Measurements from ENCODE around the gene PRKCB.
"Not testable (repeated sequence)": the region's sequence is repeated elsewhere in the genome, so short reads cannot be mapped to it uniquely, and the experiment has no call there.

Gene PRKCB

DNA sequence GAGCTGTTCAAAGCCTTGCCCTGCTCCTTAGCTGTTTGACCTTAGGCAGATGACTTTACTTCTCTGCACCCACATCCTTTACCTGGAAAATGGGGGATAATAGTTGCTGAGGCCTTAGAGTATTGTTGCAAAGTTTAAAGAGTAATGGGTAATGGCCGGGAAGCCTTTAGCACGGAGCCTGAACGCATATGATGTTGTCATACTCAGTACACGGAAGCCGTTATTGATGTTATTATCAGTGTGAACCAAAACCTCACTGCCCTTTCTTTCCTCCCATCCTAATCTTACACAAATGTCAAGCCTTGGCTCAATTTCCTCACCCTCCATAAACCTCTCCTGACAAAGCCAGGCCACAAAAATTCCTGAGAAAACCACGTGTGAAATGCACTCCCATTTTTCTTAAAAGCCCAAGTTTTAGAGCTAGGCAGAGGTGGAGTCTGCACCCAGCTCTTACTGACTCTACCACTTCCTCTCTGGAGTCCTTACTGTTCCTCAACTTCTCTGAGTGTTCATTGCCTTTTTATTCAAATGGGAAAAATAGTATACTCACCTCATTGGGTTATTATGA is 353.1 kb downstream of the PRKCB start:
- peak in 1 of 5 experiments; percentile 44 for DNase-seq

DNA sequence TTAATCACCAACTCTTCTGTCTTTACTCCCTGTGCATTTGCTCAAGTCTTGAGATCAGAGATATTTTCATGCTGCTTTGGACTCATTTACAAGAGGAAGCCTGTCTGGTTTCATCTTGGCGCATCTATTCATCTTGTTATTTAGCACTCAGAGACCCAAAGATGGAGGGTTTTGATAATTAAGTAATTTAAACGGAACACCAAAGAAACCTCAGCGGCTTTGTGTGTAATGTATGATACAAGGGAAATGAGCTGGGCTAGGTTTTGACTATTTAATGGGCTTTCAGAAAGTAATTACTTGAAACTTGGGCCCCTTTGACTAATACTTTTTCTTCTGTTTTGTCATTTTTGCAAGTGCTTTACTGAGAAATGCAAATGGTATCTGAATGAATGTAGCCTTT is 354.2 kb downstream of the PRKCB start:
- peak in 1 of 5 experiments; percentile 83 for DNase-seq

DNA sequence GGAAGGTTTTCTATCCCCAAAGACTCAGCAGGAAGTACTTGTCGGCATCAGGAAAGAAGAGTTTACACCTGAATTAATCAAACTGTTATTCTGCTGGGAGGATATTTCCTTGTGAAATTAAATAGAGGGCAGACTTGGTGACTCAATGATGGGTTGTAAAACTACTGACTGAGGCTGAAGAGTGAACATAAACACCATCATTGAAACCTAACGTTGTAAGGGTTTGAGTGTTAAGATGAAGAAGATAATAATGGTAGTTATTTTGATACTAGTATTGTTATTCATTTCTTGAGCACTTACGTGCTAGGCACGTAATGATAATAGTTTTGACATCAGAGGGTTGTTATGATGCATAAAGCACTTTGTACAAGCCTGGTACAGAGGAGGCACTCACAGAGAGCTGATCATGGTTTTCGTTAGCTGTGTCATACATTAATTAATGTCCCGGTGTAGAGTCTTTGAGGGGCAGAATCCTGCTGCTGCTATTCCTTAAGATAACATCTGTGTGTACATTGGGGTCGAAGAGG is 356.2 kb downstream of the PRKCB start:
- DNase-seq = peak in 1 of 5 experiments; percentile 56

DNA sequence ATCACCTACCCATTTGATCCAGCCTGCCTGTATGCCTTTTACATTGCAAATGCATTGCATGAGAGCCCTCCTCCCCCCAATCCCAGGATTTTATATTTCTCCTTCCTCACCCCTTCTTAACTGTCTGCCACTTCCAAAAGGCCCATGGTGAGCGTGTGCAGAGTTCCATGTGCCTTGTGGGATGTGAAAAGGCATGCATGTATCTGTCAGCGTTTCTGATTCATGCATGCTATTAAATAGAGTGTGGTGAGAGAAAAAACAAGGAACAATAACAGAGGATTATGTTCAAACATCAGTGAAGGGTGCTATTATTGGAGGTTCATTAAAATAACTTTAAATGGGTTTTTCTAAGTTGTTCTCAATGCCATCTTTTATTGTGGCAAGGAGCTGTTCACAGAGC is 359.4 kb downstream of the PRKCB start:
- DNase-seq = no peak

DNA sequence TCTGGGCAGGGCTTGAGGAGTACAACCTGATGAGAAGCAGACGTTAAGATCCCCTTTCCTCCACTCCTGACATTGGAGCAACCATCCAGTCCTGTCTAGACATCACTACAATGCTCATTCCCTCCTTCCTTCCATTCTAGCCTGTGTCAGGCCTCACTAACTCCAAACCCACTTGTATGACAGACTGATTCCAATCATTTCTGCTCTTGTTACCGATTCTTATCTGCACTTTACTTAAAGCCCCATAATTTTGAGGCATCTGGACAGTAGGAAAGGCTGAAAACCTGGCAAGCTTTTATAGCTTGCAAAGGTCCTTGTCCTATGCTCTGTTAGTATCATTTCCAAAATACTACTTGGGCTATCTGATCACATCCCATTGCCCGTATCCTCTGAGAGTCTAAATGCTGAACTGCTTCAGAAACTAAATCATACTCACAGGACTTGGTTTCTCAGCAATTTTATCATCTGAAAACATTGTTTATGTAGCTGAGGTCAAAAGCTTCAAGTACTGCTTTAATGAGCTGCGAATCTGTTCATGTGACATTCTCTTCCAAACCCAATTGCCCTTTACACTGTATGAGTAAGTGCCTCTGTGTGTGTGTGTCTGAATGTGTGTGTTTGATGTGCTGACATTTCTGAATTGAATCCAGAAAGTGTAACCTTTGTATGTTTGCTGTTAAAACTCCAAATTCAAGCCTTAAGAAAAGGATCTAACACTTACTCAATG is 363.2 kb downstream of the PRKCB start:
- DNase-seq = no peak

DNA sequence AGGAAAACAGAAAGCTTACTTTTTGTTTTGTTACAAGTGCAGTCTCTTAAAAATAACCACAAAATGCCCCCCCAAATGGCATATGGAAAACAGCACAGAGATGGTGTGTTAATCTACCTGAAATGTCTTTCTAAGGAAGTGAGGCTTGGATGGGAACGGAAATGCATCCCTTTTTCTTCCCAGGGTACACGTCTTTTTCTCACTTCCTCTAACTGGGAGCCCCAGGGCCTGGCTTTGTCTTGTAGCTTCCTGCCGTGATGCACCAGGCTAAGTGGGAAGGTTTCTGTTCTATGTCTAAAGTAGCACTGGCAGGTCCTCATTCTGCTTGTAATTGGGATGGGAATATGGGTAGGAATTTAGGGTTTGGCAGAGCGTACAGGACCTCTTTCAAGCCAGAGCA is 367.9 kb downstream of the PRKCB start:
- no peak for DNase-seq

DNA sequence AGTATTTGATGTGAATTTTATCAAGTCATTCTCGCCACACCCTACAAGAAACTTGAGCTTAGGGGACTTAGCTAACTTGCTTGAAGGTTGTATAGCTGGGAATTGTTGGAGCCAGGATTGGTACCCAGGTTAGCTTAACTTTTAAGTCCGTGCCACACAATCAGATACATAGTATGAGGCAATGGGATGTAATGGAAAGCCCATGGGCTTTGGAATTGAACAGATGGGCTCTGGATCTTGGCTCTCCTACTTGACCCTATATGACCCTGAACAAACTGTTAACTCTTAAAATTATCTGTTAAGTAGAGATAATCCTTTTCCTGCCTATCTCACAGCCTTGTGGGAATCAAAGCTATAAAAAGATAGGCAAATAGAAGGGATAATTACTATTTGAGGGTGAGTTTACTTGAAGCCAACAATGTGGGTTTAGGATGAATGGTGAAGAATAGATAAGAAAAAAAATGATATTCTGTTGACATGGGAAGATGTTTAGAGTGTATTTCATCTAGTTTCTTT is 368.4 kb downstream of the PRKCB start:
- DNase-seq = no peak

DNA sequence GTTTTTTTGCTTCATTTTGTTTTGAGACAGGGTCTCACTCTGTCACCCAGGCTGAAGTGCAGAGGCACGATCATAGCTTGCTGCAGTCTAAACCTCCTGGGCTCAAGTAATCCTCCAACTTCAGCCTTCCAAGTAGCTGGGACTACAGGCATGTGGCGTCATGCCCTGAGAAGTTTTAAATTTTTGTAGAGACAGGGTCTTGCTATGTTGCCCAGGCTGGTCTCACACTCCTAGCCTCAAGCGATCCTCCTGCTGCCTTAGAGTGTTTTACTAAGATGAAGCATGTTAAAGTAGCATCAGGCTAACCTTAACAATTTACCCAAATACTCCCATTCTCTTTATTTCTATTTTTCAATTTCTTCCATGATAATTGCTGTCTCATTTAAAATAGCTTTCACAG is 371.1 kb downstream of the PRKCB start:
- DNase-seq = no peak

DNA sequence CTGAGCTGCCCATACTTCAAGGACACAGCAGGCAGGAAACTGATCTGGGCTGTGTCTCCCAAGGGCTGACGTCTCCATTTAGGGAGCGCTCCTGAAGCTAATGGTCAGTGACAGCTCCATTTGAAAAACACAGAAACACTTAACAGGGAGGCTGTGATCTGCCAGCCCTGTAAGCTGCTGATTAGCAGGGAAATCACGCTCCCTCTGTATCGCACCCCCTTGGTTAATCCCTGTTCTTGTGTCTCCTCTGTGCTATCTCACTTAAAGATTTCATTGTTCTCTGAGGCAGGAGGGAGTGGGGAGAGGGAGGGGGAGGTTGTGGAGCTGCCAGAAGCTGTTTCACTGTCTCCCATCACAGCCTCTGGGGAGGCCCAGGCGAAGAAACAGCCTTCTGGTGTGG is 372.9 kb downstream of the PRKCB start:
- DNase-seq = no peak

DNA sequence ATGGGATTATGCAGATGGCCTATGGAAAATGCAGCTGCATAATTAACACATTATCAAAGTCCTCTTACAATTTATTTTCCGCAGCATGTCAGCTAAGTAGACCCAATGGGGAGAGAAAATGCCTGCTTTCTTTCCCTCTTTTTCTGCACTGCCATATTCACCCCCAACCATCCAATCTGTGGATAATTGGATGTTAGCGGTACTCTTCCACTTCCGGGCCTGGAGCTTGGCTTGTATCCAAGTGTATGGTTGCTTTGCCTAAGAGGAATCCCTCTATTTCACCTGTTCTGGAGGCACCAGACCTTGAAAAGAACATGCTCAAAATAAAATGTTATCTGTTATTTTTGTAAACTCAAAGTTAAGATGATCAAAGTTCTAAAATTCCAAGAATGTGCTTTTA is 379.2 kb downstream of the PRKCB start:
- DNase-seq = no peak

DNA sequence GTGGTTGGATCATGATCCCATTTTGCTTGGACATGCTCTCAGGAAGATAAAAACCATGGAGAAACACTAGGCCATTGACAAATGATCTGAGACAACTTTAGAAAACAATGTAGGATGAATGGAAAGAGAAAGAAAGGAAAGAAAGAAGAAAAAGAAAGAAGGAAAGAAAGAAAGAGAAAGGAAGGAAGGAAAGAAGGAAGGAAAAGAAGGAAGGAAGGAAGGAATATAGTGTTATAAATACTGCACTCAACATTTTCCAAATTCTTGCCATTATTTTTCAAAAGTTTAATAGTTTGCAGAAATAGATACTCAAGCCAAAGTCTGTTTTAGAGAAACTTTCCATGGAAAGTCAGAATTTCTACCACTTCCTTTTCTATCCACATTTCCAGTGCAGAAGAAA is 381.2 kb downstream of the PRKCB start:
- no peak for DNase-seq

DNA sequence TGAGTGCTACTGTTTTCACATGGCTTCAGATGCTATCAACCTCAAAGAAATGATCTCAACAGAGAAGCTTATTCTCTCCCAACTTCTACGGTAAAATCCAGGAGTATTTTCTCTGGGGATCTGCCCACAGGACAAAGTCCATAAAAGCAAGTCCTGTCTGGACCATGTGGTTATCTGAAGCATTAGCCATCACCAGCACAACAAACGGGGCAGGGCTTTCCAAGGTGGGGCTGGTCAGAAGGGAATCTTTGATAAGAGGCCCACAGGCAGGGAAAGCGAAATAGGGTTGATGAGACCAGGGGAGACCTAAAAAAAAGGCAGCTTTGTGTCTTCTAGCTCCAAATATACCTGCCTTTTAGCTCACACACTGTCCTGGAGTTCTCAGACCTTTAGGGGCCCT is 381.7 kb downstream of the PRKCB start:
- no peak for DNase-seq

DNA sequence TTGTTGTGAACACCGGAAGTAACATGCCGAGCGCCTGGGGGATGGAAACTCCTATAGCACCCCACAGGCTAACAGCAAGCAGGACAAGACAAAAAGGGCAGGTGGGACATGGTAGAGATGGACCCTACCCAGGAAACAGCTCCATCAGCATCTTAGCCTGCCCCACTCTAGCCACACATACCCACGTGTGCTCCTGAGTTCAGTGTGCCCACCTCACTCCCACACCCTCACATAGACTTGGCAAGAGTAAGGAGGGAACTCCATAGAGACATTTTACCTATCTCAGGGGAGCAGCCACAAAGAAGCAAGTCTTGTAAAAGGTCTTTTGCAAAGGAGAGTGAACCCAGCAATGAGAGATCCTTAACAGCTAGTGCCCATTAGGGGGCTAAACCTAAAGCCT is 382.5 kb downstream of the PRKCB start:
- no peak for DNase-seq

DNA sequence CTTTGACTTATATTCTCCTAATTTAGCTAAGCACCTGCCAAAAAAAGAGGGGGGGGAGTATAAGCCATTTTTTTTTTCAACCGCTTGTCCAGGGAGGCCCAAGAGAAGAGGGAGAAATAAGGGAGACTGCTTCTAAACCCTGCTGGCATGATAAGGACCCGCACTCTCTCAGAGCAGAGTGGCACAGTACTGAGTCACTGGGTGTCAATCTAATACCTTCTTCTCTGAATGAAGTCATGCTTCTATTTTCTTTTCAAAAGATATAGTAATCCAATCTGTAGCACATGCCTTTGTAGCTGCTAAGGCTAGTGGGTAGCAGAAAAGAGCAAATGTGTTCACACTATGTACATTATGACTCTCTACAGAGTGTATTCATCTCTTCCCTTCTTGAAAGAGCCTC is 385.4 kb downstream of the PRKCB start:
- DNase-seq = no peak

DNA sequence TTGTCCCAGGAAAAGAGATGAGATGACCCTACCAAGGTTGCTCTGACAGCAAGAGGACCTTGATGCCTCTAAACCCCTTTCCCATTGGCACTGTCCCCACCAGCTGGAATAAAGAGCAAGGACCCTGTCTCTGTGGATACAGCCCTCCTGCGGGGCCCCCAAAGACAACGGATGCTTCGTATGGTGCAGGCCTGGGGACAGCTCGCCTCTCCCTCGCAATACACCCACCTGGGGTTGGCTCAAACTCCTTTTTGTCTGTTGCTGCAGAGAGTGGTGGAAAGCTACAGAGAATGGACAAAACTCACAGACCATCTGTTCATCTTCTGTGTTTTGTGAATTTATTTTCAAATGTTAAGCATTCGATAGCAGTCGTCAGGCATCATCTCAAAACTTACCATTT is 392.7 kb downstream of the PRKCB start:
- no peak for DNase-seq

DNA sequence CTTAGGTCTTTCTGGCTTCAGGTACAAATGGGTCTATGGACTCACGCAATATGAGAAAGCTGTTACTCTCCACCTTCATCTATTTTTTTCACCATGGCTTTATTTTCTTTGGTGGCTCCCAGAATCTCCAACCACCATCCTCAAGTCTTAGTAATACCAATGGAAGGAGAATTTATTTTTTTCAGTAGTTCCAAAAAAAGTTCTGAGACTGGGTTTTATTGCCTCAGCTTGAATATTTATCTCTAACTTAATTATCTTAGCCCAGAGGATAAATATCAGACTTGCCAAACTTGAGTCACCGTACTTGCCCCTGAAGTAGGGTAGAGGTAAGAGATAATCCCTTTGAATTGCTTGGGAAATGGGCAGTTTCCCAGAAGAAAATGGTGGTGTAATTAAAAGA is 397.2 kb downstream of the PRKCB start:
- no peak for DNase-seq

DNA sequence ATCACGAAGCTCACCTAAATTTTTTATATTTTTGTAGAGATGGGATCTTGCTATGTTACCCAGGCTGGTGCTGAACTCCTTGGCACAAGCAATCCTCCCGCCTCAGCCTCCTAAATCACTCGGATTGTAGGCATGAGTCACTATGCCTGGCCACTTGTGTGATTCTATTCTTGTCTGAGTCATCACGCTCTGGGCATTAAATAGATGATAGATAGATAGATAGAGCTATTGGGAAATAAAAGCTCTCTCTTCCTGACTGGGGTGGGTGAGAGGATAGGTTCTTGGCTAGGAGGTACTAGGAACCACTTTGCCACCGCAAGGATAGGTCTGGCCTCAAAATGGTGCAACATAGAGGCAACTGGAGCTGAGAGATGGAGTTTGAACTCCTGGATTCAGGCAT is 399.0 kb downstream of the PRKCB start:
- DNase-seq = no peak

DNA sequence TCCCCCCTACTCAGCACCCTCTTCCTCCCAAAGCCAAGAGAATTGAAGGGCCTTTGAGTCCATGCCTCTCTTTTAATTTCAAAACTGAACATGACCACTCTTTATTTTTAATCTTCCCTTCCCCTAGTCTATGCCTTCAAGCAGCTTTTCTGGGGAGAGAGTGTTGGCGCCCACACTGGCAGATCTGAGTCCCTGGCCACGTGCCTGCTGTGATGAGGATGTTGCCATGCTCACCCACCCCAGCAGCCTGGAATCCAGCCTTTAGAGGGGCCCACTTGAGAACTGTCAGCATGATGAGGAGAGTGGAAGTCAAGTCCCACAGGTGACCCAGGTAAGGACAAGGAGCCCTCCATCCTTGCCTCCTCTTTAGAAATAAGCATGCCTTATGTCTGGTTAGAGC is 400.0 kb downstream of the PRKCB start:
- DNase-seq = no peak

DNA sequence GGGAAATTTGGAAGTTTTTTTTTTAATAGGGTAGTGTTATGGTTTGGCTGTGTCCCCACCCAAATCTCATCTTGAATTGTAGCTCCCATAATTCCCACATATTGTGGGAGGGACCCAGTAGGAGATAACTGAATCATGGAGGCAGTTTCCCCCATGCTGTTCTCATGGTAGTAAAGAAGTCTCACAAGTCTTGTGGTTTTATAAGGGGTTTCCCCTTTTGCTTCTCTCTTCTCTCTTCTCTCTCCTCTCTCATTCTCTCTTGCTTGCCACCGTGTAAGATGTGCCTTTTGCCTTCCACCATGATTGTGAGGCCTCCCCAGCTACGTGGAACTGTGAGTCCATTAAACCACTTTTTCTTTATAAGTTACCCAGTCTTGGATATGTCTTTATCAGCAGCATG is 403.1 kb downstream of the PRKCB start:
- DNase-seq = not testable (repeated sequence)

DNA sequence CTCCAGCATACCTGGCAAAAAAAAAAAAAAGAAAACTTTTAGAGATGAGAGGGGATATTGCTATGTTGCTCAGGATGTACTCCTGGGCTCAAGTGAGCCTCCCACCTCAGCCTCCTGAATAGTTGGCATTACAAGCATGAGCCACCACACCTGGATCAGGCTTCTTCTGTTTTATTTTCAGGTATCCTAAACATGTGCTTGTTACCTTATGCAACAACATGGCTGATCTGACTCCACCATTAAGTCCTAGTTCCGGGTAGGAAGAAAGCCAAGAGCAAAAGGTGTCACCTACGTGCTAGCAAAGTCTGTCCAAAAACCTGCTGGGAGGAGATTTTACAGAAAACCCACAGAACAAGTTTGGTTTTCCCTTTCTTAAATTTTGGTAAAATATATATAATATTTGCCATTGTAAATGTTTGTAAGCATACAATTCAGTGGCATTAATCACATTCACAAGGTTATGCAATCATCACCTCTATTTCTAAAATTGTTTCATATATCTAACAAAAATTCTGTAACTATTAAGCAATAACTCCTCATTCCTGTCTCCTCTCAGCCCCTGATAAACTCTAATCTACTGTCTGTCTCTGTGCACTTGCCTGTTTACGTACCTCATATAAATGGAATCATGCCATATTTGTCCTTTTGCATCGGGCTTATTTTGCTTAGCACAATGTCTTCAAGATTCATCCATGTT is 411.3 kb downstream of the PRKCB start:
- DNase-seq = no peak

DNA sequence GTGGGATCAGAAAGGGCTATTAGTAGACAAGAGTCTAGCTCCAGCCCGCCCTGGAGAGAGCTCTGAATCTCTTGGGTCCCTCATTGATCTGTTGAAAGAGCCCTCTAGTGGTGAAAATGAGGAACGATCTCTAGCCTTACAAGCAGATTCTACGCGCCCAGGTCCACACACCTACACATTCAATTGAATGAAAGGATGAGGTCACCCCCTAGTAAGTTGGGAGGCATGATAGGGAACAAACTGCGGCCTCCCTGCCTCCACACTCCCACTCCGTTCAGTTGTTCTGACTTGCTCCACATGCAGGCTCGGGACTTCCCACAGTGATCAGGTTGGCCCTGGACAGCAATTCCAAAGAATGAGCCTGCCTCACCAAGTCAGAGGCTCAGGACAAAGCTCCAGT is 417.4 kb downstream of the PRKCB start:
- DNase-seq = peak in 3 of 5 experiments; percentile 4 to 63 (median 9)

DNA sequence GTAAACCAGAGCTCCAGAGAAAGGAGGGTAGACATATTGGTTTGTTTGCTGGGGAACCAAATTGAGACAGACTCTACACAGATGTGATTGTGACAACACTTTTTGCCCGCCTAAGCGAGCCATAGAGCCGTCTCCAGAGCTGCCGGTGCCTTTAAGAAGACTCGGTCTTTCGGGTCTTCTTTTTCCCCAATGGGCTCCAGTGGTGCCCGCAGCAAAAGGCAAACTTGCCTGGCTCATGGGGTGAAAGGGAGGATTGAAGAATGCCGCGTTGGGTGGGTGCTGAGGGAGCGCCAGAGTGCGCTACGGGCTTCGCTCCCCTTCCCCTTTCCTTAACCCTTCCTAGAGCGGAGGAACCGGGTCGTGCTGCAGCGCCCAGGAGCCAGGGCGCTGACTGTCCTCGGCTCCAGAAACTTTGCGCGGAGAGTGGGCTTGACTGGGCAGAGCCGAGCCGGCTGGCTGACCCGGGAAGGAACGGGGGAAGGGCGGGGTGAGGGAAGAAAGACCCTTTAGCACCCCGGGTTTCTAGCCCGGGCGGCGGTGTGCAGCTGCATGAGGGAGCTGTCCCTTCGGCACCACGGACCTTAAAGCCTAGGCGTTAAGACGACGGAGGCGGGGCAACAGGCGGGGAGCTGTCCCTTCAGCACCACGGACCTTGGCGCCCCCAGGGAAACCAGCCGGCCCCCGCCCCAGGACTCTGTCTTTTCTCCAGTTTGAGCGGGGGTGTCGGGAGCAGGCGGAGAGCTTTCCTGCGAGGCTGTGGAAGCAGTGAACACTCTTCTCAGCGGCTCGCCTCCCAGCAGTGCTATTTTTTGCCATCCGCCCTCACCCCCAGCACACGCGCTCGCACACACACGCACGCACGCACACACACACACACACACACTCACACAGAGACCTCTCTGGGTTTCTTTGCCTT is 419.9 kb downstream of the PRKCB start, which contains the start of gene CACNG3:
Gene CACNG3 (plus strand): TSS at position 880 of the 916 bp plus-strand sequence. CDS start 420 bp downstream, outside the sequence.
- peak in 3 of 5 experiments; percentile 33 to 76 (median 39) for DNase-seq

All from T-helper 2 cell (primary cell).